ENCODE data around the gene EDDM13. TPM values are rescaled to one million over a fixed set of nuclear protein-coding genes. Genes with fewer than 3 reads are reported as not detected.

Gene EDDM13
- total and polyA plus RNA-seq, 9 donors, result 0.28 TPM; not detected in 8

GRCh38 chr19:56273563-56274117 lies 1.1 kb downstream of the EDDM13 start:
- Histone ChIP-seq H3K4me1 (ENCODE audit: insufficient read depth) (no peaks in the 10 kb centered on the region), H3K27ac (no peak overlapping the region), H3K27me3 (no peaks in the 10 kb centered on the region), H3K4me3 (no peak overlapping the region), H3K9me3 (peaks cover 0 to 4% of the 10 kb centered on the region in 2 donors), H3K36me3 (no peaks in the 10 kb centered on the region)
- intact Hi-C loops (cut with DNase I), result no loop called here
- TF ChIP-seq, protein P1, sequence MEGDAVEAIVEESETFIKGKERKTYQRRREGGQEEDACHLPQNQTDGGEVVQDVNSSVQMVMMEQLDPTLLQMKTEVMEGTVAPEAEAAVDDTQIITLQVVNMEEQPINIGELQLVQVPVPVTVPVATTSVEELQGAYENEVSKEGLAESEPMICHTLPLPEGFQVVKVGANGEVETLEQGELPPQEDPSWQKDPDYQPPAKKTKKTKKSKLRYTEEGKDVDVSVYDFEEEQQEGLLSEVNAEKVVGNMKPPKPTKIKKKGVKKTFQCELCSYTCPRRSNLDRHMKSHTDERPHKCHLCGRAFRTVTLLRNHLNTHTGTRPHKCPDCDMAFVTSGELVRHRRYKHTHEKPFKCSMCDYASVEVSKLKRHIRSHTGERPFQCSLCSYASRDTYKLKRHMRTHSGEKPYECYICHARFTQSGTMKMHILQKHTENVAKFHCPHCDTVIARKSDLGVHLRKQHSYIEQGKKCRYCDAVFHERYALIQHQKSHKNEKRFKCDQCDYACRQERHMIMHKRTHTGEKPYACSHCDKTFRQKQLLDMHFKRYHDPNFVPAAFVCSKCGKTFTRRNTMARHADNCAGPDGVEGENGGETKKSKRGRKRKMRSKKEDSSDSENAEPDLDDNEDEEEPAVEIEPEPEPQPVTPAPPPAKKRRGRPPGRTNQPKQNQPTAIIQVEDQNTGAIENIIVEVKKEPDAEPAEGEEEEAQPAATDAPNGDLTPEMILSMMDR (IDR thresholded peaks at IDR 0.05), result no peak
- TF ChIP-seq POLR2A (IDR thresholded peaks at IDR 0.05) (no peak), EP300 (IDR thresholded peaks at IDR 0.05) (no peak)
- DNase-seq, result no peak
- 50 to 65% (median 52%) methylated on average over 6 of the region's 6 CpGs for WGBS, 3 donors

GRCh38 chr19:56282809-56283208 lies 10.3 kb downstream of the EDDM13 start:
- H3K9me3 ChIP-seq, result no peaks in the 10 kb centered on the region
- TF ChIP-seq EP300 (IDR thresholded peaks at IDR 0.05) (no peak), POLR2A (IDR thresholded peaks at IDR 0.05) (no peak)
- TF ChIP-seq, protein P1 (IDR thresholded peaks at IDR 0.05), result no peak
- H3K4me1 ChIP-seq (ENCODE audit: insufficient read depth), result no peaks in the 10 kb centered on the region
- 95 to 98% (median 95%) methylated on average over 4 of the region's 4 CpGs for WGBS, 3 donors
- H3K27ac ChIP-seq, result no peak overlapping the region
- no peak for DNase-seq
- intact Hi-C loops (cut with DNase I), result no loop called here
- H3K4me3 ChIP-seq, result no peak overlapping the region
- H3K36me3 ChIP-seq, result no peaks in the 10 kb centered on the region
- no peaks in the 10 kb centered on the region for H3K27me3 ChIP-seq

DNA sequence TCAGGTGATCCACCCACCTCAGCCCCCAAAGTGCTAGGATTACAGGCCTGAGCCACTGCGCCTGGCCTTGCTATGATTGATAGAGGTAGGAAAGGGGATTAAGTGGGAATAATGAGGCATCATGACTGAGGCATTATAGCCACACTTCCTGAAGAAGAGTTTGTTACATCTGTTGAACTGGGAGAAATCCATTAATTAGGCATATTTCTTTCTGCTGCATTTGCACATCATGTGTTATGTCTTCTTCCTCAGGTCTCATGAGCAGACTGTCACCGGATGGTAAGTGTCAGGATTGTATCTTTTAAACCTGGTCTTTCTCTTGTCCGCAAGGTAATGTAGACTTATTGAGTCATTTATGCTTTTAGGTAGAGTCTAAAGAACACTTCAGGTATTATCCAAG lies 12.2 kb downstream of the EDDM13 start:
- H3K9me3 ChIP-seq, result no peaks in the 10 kb centered on the region
- no peak overlapping the region for H3K4me3 ChIP-seq
- 95% methylated on average over 3 of the region's 3 CpGs for WGBS, 3 donors
- H3K27ac ChIP-seq, result no peak overlapping the region
- no peaks in the 10 kb centered on the region for H3K27me3 ChIP-seq
- no peak for DNase-seq
- no peaks in the 10 kb centered on the region for H3K36me3 ChIP-seq
- H3K4me1 ChIP-seq (ENCODE audit: insufficient read depth), result no peaks in the 10 kb centered on the region
- TF ChIP-seq, protein P1 (IDR thresholded peaks at IDR 0.05), result no peak
- intact Hi-C loops (cut with DNase I), result no loop called here

GRCh38 chr19:56290104-56290503 lies 17.6 kb downstream of the EDDM13 start:
- intact Hi-C loops (cut with DNase I), result no loop called here
- DNase-seq, result no peak
- no peaks in the 10 kb centered on the region for H3K4me1 ChIP-seq (ENCODE audit: insufficient read depth)

More at GRCh38 chr19:56290104-56290503, 17.6 kb downstream of the EDDM13 start:
- TF ChIP-seq POLR2A (IDR thresholded peaks at IDR 0.05) (no peak), EP300 (IDR thresholded peaks at IDR 0.05) (no peak)
- TF ChIP-seq, protein P1 (IDR thresholded peaks at IDR 0.05), result no peak
- H3K27ac ChIP-seq, result no peak overlapping the region
- H3K36me3 ChIP-seq, result no peaks in the 10 kb centered on the region
- H3K27me3 ChIP-seq, result no peaks in the 10 kb centered on the region
- no peak overlapping the region for H3K4me3 ChIP-seq
- H3K9me3 ChIP-seq, result no peaks in the 10 kb centered on the region

All from ovary (tissue), 9 donors.